Fibroblast of gingiva (primary cell): Measurements from ENCODE around the gene CMIP.
A peak's percentile ranks its signal among the peaks of the same experiment; 100 is the strongest.

Source experiments
- DNase-seq: peaks from one replicate; pipeline ENCODE4 v3.0.0-alpha.2; 2011; ENCODE audit warnings: low read depth

CMIP gene

DNA sequence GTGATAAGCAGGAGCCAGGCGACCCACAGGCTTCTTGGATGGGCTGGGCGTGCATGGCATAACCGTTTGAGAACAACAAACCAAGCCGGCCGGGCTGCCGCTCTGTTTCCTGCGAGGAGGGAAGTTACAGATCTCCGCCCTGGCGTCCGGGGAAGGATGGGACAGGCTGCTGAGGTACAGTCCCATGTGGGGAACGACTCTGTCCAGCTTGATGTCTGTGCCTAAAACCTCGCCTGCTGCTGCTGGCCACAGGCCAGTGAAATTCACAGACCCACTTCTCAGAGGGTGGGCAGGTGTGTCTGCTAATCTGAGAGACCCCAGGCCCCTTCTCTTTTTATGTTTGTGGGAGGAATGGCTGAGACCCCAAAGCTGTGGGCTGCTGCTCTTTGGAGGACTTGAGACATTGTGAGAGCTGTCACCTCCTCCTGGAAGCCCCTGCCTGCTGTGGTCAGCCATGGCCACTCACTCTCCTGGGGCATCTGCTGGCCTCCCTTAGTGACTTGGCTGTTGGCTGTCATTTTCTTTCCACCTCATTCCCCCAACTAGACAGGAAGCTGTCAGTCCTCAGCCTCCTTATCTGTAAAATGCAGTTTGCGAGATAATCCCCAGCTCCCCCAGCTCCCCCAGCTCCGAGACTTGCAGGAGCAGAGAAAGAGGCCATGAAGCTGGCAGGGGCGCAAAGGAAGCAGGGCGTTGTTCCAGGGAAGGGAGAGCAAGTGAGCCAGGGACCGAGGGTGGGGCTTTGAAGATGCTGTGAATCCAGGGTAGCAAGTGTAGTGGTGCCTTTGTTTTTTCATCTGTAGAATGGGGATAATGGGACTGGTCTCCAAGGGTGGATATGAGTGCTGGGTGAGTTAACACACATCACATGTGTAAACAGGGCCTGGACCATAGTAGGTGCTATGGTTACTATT is 51.0 kb downstream of the CMIP start:
- DNase-seq: no peak

DNA sequence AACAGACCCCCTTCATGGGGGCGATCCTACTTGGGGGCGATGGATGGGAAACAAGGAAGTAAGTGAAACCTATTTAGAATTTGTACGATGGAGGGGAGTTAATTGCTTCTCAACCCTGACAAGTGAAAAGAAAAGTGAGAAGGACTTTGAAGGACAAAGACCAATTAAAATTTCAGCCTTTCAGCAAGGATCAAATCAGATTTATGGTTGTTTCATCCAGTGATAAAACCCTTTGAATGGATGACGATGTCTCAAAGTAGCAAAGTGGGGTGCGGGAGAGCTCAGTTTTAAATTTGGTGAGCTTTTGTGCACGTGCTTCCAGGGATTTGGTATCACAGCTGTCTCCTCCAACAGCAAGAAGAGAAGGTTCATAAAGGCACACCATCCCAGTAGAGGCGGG is 51.7 kb downstream of the CMIP start:
- no peak for DNase-seq

DNA sequence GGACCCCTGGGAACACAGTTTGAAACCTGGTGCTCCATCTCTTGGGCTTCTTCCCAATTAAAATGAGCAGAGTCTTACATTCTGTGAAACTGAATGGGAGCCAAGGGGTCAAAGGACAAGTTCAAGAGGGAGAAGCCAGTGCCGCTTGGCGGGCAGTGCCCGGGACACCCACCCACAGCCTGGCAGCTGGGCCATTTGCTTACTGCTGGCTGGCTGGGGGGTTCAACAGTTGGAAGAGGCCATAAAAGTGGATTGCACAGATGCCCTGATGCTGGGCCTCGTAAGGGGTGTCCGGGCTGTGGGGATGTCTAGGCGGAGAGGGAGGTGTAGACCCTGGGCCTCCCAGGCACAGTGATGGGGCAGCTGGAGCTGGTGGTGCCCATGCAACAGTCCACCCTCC is 52.1 kb downstream of the CMIP start:
- no peak for DNase-seq

DNA sequence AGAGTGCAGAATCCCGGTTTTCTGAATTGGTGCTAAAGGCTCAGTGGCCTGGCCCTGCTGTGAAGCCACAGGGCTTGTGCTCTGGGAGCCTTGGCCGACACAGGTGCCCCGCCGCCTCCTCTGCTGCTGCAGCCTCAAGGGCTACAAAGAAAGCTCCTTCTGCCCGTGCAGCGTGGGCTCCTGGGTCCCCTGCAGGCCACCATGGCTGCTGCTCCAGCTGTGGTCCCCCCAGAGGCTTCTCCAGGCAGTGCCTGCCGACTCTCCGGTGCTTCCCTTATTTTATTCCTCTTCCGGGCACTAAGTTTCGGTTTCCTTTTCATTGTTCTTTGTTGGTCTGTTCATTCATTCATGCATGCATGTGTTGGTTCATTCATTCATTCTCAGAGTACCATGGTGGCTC is 53.1 kb downstream of the CMIP start:
- DNase-seq: no peak

DNA sequence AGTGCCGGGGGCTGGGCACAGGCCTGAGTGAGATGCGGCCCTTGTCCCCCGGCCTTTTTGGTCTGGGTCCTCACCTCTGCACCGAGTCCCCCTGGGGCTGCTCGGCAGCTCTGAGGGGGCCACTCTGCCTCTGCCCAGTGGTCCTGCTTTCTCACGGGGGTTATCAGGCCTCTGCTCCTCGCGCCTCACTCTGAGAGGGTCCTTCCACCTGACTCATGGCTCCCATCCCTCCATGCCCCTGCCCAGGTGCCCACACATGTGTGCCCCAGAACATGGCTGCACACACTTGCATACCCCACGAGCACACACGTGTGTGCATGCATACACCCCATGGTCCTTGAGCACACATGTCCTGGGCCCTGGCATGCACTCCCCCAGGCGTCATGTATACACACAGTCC is 53.7 kb downstream of the CMIP start:
- no peak for DNase-seq

DNA sequence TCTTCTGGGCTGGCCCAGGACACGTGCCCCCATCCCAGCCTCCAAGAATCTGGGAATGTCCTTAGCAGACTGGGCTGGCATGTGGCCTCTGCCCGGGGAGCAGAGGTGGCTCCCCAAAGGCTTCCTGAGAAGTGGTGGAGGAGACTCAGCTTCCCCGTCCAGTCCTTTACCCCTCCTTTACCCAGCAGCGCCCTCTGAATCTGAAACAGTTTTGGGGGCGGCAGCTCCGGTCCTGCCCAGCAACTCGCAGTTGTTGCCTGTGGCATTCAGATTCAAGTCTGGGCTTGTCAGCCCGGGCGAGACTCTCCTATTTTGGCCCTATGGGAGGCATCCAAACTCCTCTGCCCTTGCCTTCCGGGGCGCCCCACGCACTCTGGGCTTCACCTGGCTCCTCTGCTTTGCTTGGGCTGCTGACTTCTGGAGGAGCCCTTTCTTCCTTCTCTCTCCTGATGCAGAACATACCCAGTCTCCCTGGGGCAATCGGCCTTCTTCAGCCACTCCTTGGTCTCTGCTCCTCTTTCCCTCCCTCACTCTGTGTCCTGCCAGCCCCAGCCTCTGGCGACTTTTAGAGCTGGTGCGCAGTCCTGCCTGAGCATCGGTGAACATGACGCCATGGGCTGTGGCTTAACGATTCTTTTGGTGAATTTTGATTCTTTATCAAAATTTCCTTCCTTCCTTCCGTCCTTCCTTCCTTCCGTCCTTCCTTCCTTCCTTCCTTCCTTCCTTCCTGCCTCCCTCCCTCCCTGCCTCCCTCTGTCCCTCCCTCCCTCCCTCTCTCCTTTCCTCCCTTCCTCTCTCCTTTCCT is 55.2 kb downstream of the CMIP start:
- DNase-seq: no peak

DNA sequence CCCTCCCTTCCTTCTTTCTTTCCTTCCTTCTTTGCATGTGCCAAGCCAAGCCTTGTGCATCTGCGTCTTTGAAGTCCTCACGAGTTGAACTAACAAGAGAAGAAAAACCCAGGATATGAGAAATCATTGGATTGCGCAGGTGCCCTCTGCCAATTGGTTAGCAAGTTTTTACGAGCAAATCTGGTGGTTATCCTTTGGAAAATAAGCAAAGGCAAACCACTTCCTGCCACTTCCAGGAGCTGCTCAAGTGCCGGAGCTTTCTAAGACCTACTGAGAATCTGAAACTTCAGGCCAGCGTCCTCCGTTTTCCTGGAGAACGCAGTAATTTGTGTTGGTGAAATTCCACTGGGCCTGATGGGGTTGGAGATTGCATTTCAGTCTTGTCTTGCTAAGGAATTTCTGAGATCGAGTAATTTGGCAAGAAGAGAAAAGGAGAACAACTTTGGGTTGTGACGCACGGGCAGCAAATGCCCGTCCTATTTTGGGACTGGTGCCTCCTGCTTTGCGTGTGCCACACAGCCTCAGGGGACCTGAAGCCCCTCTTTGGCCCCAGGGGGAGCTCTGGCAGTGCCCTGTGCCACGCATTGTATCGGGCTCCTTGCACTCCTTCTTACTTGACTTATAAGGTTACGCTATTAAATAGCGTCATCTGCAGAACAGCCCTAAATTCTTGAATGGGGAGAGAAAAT is 56.4 kb downstream of the CMIP start:
- DNase-seq: peak; percentile 92

DNA sequence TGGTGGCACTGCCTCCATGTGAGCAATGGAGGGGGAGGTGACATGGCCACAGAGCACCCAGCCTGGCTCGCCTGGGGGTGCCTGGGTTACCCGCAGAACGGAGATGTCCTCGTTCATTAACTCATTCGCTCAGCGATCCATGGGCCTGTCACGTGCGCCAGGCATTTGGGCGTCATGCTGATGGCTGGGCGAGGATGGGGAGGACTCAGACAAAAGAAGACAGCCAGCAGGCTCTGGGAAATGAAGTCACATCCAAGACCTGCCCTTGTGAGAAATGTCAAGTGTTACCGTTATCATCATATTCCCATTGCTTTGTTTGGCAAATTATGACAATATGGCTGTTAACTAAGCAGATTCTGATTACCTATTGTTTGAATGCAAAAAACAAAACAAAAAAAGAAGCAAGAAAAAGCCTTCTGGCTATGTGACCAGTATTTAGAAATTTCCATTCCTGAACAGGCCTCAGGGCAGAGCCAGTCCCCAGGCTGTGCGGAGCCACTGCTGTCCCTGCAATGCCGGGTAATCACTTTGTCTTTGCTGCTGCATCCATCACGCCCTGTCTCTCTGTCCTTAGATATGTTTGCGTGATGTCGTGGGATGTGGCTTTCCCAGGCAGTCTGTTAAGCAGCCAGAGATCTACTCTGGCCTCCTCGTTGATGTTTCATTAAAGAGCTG is 57.9 kb downstream of the CMIP start:
- DNase-seq: no peak

DNA sequence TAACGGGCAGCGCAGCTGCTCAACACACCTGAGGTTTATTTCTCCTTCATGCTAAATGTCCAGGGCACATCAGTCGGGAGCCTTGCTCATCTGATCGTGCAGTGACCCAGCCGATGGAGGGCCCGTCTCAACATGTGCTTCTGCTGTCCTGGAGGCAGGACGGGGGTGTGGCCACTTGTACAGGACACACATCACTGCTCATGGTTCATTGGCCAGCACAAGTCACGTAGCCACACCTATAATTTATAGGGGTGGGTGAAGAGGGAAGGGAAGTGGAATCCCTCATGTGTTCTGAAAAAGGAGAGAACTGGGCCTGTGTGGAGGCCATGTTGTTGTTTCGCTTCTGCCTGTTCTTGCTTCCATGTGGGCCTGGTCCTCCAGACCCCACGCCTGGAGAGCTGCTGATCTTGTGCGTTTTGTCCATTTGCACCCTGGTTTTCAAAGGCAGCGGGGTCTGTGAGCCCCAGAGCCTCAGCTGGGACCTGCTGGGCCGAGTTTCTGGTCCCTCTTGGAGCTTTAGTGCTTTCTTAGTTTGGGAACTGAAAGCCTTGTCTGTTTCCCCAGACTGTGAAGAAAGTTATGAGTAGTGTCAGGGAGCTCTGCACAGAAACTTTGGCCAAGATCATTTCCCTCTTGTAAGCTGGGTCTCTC is 60.5 kb downstream of the CMIP start:
- no peak for DNase-seq

DNA sequence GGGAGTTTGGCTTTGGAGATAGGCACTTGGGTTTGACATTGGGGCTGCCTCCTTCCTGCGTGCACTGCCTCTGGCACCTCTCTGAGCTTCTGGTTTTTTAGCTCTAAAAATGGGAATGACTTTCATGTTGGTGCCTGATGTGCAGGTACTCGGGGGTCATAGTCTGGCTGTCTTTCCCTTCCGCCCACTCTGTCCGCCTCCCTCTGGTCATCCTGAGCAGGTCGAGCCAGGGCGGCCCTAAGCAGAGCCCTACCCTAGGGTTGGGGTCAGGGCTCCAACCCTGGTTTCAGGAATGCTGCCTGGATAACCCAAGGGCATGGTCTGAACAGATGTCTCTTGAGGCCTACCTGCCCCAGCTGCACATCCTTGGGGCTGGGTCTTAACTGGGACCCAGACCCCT is 64.8 kb downstream of the CMIP start:
- DNase-seq: no peak

DNA sequence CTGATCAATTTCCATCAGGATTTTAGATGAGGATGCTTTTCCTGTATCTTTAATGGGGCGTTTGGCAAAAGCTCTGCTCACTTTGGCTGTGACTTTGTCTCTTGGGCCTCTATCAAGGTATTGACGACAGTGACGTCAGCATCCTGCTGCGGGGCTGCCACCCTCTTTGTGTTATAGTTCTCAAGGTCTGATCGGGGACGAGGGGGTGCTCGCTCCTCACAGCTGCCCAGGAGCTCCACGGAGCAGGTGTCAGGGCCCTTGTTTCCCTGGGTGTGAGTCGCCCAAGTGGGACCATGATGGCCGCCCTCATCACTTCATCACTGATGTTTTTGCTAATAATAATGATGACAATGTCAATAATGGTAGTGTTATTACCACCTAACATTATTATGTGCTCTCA is 65.4 kb downstream of the CMIP start:
- no peak for DNase-seq

DNA sequence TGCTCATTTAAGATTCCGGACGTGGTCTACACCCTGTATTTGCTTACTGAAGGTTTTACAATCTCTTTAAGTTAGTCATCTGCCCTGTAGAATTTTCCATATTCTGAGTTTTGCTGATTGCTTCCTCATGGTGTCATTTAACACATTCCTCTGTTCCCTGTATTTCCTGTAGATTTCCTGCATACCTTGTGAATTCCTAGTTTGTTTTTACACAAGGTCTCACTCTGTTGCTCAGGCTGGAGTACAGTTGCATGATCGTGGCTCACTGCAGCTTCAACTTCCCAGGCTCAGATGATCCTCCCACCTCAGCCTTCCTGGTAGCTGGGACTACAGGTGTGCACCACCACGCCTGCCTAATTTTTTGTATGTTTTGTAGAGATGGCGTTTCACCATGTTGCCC is 66.8 kb downstream of the CMIP start:
- peak; percentile 67 for DNase-seq

DNA sequence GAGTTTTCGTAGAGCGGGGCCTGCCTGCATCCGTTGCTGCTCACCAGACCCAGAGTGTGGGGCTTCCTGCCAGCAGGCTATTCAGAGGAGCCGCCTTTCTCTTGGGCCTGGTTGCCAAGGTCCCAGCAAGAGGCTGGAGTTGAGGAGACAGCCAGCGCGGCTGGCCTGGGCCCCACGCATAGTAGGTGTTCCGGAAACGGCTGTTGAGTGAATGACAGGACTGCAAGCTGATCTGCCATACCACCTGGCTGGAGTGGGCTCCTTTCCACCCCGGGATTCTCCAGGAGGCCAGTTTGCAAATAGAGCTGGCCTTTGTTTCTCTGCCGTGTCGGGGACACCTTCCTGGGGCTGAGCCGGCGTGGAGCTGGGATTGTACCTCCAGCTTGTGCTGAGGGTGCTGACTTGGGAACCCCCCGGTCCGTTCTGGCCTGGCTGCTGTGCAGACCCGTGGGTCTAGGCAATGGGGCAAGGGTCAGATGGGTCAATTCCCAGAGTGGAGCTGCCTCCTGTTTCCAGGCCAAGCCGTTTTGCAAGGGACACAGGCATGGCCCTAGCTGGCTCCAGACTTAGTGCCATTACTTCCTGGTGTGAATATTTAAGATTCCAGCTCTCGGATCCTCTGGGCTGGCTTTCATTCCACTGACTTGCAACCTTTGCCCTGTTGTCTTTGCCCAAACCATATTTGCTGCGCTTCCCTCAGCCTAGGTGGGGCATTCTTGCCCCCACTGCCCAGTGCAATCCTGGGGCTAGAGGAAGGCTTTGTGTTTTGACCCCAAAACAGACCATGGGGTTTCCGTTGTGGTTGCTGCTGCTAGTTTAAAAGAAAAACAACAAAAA is 68.8 kb downstream of the CMIP start:
- peak; percentile 45 for DNase-seq

DNA sequence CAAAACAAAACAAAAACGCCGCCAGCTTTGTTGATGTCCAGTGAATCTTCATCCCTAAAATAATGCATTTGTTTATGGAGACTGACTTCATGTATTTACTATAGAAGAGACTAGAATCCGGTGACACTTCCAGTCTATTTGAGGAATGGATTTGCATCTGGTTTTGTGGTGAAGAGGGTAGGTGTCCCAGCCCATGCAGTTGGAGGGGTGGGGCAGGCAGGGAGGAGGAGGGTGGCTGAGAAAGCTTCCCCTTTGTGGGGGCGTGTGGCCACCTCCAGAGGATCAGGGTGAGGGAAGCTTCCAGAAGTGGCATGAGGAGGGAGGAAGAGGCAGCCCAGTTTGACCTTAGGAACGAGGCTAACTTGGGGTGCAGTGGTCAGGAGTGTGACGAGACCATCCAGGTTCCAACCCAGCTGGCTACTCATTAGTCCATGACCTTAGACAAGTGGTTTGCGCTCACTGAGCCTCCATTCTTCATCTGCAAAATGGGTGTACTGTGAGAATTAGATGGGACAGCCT is 69.5 kb downstream of the CMIP start:
- no peak for DNase-seq

DNA sequence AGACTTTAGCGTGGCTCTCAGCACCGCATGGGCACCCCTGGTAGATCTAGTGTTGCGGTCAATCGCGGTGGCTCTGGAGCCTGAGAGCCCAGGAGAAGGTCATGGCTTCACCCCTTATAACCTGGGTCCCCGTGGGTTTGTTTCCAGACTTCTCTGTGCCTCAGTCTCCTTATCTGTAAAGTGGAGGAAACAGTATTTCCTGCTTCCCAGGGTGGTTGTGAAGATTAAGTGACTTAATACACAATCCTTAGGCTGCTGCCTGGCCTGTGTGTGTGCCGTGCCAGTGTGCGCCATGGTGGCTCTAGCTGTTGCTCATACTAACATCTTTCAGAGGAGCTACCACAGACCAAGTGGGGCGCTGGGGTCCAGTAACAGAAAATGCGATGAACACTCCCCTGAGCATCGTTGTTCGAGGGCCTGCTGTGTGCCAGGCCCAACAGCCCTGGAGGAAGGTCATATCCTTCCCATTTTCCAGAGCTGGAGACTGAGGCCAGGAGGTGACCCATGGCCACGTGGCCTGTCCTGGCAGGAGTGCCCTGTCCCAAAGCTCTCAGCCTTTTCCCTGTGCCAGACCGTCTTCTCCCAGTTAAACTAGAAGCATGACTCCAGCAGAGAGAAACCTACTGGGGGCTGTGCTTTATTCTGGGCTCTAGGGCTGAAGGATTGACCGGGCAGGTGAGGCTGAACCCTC is 70.1 kb downstream of the CMIP start:
- DNase-seq: no peak

DNA sequence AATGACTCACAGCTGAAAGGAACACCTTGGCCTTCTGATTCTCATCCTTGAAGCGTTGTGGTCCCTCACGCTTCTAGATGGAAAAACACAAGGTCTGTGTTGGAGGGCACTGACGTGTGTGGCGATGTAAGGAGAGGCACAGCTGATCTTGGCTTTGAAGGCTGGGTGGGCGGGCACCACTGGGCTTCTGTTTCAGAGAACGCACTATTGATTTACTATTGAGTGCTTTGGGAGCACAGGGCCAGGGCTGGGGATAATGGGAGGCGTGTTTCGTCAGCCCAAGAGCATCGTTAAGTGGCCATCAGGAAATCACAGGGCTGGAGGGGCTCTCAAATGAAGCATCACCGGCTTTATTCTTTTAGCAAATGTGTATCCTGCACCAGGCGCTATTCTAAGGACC is 70.7 kb downstream of the CMIP start:
- no peak for DNase-seq

DNA sequence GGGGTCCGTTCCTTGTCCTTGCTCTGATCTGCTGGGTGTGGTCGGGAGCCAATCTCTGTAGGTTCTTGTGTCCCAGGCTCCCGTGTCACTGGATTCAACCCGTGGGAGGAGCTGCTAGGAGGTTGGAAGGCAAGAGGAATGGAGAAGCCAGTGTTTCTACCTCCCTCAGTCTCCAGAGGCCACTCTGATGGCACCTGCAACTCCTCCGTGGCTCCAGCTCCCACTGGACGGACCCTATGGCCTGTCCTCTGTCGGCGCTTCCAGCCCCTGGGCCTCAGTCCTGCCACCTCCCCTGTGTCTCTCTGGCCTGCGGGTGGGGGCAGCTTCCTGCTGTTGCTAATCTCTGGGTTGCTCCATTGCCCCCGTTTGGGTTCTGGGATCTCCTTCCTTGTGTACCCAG is 71.1 kb downstream of the CMIP start:
- no peak for DNase-seq

DNA sequence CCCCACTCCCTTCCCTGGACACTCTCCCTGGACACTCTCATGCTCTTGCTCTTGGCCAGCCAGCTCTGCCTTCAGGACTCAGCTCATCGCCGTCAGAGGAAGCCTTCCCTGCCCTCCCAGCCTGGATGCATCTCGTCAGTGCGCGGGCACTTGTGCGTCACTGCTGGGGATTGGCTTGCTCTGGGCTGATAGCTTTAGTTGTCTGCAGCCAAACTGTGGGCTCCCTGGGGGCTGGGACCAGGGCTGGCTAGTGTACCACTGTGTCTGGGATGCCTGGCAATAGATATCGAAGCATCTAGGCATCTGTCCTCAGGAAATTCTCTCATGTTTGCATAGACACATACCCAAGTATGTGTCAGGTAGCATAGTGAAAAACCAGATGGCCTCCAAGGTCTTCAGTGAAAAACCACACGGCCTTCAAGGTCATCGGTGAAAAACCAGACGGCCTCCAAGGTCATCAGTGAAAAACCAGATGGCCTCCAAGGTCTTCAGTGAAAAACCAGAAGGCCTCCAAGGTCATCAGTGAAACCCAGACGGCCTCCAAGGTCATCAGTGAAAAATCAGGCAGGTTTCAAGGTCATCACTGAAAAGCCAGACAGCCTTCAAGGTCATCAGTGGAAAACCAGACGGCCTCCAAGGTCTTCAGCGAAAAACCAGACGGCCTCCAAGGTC is 72.0 kb downstream of the CMIP start:
- DNase-seq: no peak

DNA sequence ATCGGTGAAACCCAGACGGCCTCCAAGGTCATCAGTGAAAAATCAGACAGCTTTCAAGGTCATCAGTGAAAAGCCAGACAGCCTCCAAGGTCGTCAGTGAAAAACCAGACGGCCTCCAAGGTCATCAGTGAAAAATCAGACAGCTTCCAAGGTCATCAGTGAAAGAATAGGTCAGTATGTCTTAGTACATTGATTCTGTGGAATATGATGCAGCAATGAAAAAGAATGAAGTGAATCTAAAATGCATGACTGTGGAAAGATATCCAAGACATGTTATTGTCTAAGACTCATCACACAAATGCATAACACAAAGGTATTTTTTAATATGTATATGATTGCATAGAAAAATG is 72.5 kb downstream of the CMIP start:
- DNase-seq: no peak
